ES-I3 (cell line): ENCODE measurements around the gene TBRG4.

Experiments
- H3K36me3 ChIP-seq: 2 replicates; pipeline ENCODE4 v1.6.1; 2013; ENCODE audit warnings: mild to moderate bottlenecking, low read length, control low read depth, moderate library complexity; ENCODE audit not compliant: insufficient read depth
- H3K4me1 ChIP-seq: 2 replicates; pipeline ENCODE4 v1.6.1; 2013; ENCODE audit warnings: mild to moderate bottlenecking, control low read depth, low read length; ENCODE audit not compliant: insufficient read depth
- H3K9ac ChIP-seq: 2 replicates; pipeline ENCODE4 v1.6.1; 2013; ENCODE audit warnings: low read depth, mild to moderate bottlenecking, low read length, moderate library complexity
- H3K9me3 ChIP-seq: 2 replicates; pipeline ENCODE4 v1.6.1; 2013; ENCODE audit warnings: mild to moderate bottlenecking, low read length, moderate library complexity; ENCODE audit not compliant: control insufficient read depth, insufficient read depth

TBRG4 gene

GRCh38 chr7:45074528-45075354, 36.8 kb downstream of the TBRG4 start:
- H3K4me1 ChIP-seq = peaks cover 19% of the 10 kb centered on the region
- 0 out of 2 replicates have a peak, but pooled peaks cover 3% of the 10 kb centered on the region for H3K36me3 ChIP-seq
- H3K9me3 ChIP-seq = no peaks in the 10 kb centered on the region
- H3K9ac ChIP-seq = no peak overlapping the region

GRCh38 chr7:45073786-45074527, 37.5 kb downstream of the TBRG4 start:
- Histone ChIP-seq H3K4me1 (peaks cover 19% of the 10 kb centered on the region), H3K9me3 (no peaks in the 10 kb centered on the region), H3K36me3 (0 out of 2 replicates have a peak, but pooled peaks cover 3% of the 10 kb centered on the region), H3K9ac (no peak overlapping the region)

- Histone ChIP-seq H3K9me3 (no peaks in the 10 kb centered on the region), H3K9ac (no peak overlapping the region), H3K36me3 (0 out of 2 replicates have a peak, but pooled peaks cover 3% of the 10 kb centered on the region), H3K4me1 (peaks cover 19% of the 10 kb centered on the region)
Measured at GRCh38 chr7:45073031-45073785, 38.3 kb downstream of the TBRG4 start.

- Histone ChIP-seq H3K36me3 (no peaks in the 10 kb centered on the region), H3K9me3 (no peaks in the 10 kb centered on the region), H3K4me1 (peaks cover 19% of the 10 kb centered on the region), H3K9ac (no peak overlapping the region)
Measured at GRCh38 chr7:45072131-45073030, 39.1 kb downstream of the TBRG4 start.

- no peaks in the 10 kb centered on the region for H3K36me3 ChIP-seq
- H3K9ac ChIP-seq = no peak overlapping the region
- peaks cover 19% of the 10 kb centered on the region for H3K4me1 ChIP-seq
- H3K9me3 ChIP-seq = no peaks in the 10 kb centered on the region
Measured at GRCh38 chr7:45071528-45071927, 40.0 kb downstream of the TBRG4 start.

- H3K4me1 ChIP-seq = peaks cover 19% of the 10 kb centered on the region
- H3K9me3 ChIP-seq = no peaks in the 10 kb centered on the region
- no peak overlapping the region for H3K9ac ChIP-seq
- H3K36me3 ChIP-seq = no peaks in the 10 kb centered on the region
Measured at GRCh38 chr7:45070254-45070642, 41.2 kb downstream of the TBRG4 start.

- Histone ChIP-seq H3K9ac (no peak overlapping the region), H3K4me1 (peaks cover 19% of the 10 kb centered on the region), H3K9me3 (no peaks in the 10 kb centered on the region), H3K36me3 (no peaks in the 10 kb centered on the region)
Measured at GRCh38 chr7:45069444-45070253, 41.8 kb downstream of the TBRG4 start.

GRCh38 chr7:45068236-45069023, 43.1 kb downstream of the TBRG4 start:
- Histone ChIP-seq H3K36me3 (peaks cover 3% of the 10 kb centered on the region; the same call in 1 of the 2 replicates), H3K9me3 (no peaks in the 10 kb centered on the region), H3K9ac (no peak overlapping the region), H3K4me1 (peaks cover 17% of the 10 kb centered on the region)

GRCh38 chr7:45067582-45067981, 43.9 kb downstream of the TBRG4 start:
- Histone ChIP-seq H3K36me3 (peaks cover 3% of the 10 kb centered on the region; the same call in 1 of the 2 replicates), H3K9me3 (no peaks in the 10 kb centered on the region), H3K4me1 (peaks cover 10% of the 10 kb centered on the region), H3K9ac (no peak overlapping the region)

GRCh38 chr7:45066409-45066808, 45.1 kb downstream of the TBRG4 start:
- H3K9me3 ChIP-seq = no peaks in the 10 kb centered on the region
- H3K4me1 ChIP-seq = no peaks in the 10 kb centered on the region
- no peak overlapping the region for H3K9ac ChIP-seq
- H3K36me3 ChIP-seq = peaks cover 3% of the 10 kb centered on the region; the same call in 1 of the 2 replicates

GRCh38 chr7:45065031-45065995, 46.2 kb downstream of the TBRG4 start:
- H3K36me3 ChIP-seq = peaks cover 3% of the 10 kb centered on the region; the same call in 1 of the 2 replicates
- H3K9ac ChIP-seq = no peak overlapping the region
- no peaks in the 10 kb centered on the region for H3K9me3 ChIP-seq
- H3K4me1 ChIP-seq = no peaks in the 10 kb centered on the region
